ENCODE measurements around the gene GCN1.
"Not testable (repeated sequence)": the region's sequence is repeated elsewhere in the genome, so short reads cannot be mapped to it uniquely, and the experiment has no call there.

Gene GCN1

DNA sequence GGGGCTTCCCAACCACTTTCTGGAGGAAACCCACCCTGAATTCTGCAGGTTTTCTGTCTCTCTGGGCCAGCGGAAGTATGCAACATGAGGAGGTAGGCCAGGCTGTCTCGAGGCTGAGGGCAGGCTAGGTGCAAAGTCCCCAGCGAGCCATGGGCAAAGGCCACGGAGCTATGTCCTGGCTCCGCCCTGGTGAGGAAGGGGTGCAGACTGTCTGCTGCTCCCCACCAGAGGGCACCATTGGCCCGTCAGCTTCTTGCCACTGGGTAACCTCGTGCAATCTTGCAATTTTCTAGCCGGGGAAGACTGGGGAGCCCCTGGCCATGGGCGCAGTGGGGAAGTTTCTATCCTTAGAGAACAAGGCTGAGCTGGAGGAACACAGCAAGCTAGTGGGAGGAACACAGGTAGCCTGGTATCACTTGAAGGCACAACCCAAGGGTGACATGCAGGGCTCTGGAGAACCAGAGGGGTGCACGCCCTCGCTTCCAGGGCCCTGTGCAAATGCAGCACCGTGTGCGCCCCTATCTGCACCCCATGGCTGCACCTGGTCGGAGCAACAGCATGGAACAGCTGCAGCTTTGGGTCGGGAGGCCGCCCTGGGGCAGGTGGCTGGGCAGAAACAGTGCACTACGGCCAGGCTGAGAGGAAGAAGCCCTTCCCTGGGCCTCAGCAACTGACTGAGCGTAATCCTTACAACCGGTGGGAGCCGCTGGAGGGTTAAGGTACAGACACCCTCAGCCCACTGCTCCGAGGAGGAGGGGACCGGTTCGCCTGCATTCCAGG is 34.0 kb upstream of the GCN1 start:
- peak; percentile 70 for DNase-seq

DNA sequence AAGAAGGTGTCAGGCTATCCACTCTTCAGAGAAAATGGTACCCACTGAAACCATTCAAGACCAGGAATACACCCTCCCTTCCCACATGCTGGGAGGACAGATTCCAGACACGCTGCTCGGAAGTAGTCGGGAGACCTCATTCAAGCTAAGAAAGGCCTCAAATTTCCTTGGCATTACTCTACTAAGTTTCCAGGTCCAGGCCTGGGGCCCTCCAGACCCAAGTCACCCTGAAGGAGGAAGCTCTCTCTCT is 33.5 kb upstream of the GCN1 start:
- DNase-seq = no peak

DNA sequence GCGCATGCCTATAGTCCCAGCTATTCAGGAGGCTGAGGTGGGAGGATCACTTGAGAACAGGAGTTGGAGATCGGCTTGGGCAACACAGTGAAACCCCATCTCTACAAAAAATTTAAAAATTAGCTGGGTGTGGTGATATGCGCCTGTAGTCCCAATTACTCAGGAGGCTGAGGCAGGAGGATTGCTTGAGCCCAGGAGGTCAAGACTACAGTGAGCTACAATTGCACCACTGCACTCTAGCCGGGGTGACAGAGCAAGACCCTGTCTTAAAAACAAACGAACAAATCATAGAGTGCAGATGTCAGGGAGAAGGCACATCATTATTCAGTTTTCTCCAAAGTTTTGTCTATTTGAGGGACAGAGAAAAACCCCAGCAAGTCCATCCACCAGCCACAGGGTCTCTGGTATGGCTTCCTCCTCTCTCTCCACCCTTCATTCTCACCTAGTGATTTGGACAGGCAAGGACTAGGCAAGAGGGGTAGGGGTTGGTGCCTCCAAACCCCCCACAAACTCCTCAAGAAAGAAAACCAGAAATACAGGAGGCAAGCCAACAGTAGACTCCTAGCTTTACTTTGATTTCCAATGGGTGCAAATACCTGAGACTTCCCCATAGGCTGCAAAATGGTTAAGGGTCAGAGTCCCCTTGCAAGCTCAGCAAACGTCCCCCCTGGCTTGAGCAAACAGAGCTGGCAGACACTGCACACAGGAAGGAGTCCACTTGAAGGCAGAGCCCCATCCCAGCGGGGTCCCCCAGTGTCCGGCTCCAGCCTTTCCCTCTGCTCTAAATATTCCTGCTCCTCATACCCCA is 32.9 kb upstream of the GCN1 start:
- no peak for DNase-seq

DNA sequence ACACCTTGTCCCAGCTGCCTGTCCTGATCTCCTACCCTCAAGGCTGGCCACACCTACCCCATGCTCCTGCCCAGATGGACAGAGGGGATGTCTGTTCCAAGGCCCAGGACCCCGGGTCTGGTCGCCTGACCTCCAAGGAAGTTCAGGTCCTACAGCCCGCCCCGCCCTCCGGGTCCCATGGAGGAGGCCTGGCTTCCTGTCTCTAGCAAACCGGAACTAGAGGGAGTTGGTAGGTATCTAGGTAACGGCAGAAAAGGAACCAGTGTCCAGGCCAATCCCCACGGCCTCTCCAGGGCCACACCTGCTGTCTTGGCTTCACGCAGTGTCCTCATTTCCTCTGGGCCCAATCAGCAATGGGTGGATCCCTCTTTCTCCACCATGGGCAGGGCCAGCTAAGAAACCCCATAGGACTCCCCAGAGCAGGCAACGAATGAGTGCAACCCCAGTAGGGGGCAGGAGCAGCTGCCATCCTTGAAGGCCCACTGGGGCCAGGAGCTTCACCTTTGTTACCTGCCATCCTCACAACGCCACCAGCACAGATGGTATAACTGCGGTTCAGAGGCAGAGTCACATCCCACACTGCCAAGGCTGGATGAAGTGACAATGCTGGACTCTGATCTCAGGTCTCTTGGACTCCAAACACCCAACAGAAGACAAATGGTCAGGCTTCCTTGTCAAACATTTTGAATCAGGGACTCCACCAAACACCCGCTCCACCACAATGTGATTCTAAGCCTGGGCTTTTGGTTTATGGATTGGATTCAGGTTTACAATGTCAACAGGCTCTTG is 31.5 kb upstream of the GCN1 start:
- DNase-seq = no peak

DNA sequence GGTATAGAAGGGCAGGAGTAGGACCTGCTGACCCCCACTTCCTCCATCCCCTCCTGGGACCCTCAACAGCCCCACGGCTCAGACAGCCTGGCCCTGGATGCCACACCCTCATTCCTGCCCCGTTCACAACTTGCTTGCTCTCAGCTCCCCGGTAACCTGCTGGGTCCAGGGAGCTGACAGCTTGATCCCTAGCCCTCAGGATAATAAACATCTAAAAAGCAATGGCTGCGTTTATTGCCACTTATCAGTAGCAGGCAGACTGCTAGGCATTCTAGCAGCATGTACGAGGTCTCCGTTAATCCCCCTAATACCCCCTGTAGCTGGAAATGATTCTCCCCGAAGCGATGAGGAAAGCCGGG is 30.7 kb upstream of the GCN1 start:
- no peak for DNase-seq

DNA sequence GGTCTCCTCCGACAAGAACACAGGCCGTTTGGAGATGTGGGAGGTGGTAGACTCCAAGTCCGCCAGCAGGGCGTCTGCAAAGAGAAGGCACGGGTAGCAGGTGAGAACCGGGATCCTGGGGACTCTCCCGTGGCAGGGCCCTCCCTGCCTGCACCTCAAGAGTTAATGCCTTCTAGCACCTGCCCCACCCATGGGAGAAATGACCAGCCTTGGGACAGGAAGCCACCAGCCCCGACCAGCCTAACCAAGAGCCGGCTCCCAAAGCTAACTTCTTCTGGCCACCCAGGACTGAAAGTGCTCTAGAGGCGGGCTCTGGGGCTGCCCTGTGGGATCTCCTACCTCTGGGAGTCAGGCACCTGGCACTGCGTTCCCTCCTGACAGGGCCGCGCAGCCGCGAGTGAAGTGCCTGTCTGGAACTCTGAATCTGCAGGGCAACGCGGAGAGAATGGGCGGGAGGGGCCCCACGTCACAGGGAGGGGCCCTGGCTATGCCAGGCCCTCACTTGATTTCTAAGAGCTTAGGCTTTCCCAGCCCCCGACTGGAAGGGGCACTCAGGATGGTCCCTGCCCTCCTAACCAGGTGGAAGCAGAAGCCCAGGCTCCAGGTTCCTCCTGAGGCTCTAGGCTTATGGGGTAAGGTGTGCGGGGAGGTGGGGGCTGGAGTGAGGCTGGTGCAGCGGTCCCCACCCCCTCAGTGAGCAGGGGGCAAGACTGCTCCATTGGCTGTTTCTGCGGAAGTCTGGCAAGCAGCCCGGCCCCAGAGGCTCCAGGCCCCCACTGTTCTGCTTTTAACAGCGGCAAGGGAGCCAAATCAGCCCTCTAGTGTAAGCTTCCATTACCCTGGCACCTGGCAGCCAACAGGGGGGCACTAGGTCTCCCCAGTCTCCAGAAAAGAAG is 30.0 kb upstream of the GCN1 start:
- peak; percentile 96 for DNase-seq

DNA sequence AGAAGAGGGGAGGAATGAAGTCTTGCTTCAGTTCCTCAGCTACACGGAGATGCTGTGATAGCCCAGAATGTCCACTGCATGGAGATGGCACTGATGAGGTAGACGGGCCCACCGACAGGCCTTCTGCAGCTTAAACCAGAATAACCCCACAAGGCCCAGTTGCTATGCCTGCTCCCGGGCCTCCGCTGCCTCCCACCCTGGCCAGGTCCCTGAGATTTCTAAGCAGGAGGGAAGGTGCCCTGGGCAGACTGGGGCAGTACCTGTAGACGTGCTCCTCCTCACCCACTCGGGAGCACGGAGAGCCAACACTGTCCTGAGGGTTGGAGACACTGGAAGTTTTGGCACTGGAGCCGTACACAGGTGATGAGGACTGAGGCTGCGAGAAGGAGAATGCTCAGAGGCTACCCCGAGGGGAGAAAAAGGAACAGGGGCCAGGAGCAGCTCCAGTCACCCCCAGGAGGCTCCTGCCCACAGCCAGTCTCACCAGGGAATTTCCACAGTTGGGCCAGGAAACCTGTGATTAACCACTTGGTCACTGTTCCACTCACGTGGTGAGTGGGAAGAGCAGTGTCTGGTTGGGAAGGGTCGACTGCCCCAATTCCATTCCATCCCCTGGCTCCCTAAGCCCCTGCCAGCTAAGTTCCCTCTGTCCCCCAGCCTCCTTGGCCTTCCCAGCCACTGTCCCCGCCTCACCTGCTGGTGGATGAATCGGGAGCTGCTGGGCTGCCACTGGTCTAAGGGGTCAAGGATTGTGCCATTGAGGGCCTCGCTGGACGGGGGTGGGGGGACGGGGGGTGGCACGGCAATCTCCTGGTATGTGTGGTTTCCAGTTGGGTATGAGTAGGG is 29.2 kb upstream of the GCN1 start:
- no peak for DNase-seq

DNA sequence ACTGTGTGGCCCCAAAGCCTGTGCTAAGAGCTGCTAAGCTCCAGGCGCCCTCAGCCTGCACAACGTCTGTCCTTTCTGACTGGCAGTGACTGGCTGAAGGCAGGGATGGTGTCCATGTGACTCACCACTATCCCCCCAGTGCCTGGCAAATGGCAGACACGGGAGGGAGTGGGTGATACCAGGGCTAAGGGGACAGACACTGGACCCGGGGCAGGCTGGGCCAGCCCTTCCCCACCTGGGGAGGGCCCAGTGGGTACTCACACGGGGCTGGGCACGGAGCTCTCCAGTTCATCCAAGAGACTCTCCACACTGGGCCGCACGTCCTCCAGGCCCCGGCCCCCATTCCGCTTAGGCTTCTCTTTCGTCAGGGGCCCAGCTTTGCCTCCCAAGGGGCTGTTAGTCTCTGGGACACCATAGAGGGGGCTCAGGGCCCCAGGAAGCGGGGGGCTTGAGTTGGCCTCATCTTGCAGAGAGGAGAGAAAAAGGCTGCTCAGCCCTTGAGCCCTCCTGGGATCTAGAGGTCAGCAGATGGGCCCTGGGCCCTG is 27.8 kb upstream of the GCN1 start:
- DNase-seq = no peak

DNA sequence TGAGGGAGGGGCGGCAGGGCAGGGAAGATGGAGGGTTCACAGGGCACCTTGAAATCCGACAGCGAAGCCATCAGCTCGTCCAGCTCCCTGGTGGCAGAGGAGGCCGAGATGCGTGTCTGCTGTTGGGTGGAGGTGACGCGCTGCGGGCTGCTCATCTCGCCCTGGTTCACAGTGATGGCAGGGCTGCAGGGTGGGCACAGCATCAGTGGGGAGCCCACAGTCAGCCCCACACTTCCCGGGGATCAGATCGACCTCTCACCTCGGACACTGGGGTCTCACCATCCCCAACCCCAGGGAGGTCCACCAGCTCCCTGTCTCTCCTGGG is 27.0 kb upstream of the GCN1 start:
- DNase-seq = no peak

DNA sequence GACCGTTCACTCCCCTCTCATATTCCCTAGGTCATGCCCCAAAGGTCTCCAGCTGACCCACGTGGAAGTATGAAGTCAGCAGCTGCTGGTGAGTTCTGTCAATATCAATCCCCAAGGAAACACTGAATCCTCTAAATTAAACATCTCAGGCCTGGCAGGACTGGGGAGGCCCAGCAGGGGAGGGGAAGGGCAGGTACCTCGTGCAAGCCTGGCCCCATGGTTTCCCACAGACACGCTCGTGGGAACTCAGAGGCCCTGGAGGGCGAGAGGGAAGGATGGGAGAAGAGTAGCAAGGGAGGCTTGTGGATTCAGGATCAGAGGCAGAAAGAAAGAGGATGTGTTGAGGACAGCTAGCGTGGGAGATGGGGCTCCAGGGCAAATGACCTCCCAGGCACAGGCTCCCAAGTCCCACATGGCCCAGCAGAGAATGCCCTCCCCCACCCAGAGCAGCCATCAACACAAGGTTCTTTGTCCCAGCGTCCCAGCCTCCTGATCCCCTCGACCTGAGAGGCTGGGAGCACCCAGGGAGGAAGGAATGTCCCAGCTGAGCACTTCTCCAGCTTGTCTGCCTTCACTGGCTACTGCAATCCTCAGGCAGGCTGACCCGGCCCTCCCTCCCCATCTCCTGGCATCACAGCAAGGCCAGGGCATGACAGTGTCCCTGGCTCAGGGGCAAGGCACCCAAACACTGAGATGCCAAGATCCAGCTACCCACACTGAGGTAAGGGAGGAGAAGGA is 26.5 kb upstream of the GCN1 start:
- no peak for DNase-seq

DNA sequence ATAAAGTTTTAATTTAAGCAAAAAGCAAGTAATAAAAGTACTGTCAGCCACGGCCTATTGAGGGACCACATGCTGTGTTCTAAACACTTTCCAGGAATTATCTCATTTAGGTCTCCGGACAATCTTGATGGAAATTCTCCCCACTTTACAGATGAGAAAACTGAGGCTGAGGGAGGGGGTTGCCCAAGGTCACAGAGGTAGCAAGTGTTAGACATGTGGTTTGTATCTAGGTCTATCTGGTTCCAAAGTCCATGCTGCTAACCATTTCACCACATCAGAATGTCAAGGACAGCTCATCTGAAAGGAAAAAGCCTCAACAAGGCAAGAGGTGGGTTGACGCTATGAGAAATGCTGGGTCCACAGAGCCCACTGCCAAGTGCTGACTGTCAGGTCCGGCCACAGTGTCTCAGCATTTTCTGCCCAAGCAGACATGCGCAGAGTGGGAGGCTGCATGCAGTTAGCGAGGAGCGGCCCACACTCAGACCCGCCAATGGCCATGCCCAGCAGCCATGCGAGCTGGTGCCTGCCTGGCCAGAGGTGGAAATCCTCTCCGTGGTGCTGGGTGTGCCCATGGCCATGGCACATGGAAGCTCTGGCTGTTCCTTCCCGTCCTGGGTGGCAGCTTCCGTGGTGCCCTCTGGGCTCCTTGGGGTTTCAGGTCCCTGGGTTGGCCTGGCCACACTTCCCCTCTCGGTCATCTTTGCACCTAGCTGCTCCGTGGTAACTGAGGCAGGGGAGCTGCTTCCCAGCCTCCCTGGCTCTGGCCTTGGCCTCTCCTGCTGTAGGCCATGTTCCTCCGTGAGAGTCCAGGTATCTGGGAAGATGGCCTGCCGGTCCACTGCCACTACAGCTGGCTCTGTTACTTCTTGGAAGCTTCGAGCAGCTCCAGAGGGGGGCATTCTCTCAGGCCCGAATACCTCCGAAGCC is 24.4 kb upstream of the GCN1 start:
- no peak for DNase-seq

DNA sequence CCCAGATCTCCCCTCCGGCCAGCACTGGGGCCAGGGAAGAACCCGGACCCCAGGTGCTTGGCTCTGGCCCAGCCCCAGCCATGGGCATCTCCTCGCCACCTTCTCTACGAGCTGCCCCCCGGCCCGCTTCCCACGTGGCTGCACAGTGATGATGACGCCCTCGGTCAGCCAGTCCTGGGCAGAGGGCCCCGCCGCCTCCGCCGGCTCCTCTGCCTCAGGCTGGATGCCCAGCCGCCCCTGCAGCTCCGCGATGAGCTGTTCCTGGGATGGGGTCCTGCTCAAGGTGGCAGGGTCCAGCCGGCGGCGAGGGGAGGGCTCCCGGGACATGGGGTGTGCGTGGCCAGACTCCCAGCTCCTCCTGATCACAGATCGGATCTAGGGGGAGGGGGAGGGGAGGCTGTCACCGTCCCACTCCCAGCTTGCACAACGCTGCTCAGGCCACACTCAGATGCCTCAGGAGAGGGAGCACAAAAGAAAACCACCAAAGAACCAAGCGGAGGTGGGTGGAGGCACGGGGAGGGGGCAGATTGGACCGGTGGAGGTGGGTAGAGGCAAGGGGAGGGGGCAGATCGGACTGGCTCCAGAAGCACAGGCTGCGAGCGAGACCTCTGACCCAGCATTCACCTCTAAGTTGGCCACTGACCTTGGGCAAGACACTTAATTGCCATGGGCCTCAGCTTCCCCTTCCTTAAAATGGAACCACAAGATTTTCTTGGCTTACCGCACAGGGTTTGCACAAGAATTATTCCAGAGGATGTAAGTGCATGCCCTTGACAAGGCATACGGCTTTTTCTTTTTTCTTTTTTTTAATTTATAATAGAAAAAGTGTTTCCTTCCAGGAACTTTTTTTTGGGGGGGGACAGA is 22.5 kb upstream of the GCN1 start:
- no peak for DNase-seq

DNA sequence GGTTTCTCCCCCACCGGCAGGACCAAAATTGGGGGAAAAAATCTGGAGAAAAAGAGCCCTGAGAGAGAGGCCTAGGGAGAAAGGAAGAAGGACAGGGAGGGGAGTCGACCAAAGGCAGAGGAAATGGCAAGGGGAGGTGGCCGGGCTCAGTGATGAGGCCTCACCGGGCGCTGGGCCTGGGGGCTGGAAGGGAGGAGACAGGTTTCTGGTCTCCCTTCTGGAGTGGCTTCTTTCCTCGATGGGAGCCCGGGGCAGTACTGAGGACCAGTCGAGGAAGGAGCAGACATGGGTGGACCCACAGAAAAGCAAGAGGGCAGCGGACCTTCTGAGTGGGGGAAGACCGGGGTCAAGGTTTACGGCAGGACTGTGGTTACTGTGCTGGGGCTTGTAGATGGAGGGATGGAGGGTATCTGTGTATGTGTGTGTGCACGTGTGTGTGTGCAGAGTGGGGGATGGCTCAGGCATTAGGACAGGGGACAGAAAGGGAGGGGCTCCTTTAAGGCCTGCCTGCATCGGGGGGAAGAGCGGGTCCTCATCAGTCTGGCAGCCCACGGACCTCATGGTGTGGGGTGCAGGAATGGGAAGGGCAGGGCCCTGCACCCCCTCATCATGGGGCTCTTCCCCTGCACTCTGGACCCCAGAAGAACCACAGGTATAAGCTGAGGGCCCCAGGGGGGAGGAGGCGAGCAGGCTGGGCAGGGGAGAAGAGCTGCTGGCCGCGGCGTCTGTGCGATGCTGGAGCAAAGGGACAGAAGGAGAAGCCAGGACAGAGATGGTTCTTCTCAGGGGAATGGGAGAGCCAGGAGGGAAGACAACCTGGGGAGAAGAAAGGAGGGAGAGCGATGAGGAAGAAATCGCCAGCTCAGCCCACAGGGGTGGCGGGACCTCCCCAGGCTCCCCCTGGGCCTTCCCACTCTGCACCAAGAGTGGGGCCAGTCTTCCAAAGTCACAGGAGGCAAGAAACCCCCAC is 21.5 kb upstream of the GCN1 start:
- no peak for DNase-seq

DNA sequence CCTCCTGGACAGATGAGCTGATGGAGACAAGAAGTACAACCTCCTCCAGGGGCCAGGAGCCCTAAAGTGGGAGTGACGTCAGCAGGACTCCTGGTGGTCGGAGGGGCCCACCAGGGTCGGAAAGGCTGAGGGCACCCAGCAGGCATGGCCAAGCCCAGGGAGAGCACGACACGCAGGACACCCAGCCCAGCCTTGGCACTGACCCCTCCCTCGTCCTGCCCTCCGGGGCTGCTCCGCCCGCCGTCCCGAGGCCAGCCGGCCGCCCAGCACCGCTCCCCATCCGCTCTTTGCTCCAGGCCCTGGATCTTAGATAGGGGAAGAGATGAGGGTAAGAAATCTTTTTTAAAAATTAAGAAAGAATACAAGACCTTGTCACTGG is 20.8 kb upstream of the GCN1 start:
- no peak for DNase-seq

DNA sequence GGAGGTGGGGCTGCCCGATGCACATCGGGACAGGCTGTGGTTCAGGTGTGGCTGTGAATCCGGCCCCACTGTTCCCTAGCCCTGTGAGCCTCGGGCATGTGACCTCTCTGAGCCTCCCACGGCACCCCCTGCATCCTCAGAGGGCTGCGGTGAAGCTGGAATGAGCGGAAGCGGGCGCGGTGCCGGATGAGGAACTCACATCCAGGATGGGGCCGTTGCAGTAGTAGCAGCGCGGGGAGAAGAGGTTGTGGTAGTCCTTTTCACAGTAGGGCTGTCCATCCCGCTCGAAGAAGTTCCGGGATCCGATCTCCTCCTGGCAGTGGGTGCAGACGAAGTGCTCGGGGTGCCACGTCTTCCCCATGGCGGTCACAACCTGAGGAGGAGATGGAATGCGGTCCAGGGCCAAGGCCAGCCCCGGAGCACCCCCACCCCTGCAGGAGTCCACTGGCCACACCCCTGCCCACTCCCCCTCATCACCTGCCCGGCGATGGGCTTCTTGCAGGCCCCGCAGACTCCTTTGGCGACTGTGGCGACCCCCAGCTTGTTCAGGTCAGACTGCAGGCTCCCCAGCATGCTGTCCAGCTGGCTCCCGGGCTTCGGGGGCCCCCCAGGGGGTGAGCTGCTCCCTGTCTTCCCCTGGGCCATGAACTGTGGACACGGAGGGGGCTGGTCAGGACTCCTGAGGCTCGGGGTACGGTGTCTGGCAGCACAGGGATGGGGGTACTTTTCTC is 20.3 kb upstream of the GCN1 start:
- DNase-seq = no peak

DNA sequence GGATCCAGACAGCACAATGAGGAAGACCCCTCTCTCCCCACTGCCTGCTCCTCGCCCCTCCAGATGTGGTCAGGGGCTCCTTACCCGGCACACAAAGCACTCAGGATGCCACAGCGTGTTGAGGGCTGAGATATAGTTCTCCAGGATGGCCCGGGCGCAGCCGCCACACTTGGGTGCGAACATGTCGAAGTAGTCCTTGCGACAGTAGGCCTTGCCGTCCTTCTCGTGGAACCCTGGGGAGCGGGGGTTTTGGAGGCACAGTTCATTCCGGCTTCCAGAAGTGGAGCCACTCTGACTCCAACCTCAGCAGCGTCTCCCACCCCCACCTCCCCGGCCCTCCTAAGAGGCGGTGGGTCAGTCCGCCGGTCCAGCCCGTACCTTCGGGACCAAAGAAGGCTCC is 19.2 kb upstream of the GCN1 start:
- no peak for DNase-seq

DNA sequence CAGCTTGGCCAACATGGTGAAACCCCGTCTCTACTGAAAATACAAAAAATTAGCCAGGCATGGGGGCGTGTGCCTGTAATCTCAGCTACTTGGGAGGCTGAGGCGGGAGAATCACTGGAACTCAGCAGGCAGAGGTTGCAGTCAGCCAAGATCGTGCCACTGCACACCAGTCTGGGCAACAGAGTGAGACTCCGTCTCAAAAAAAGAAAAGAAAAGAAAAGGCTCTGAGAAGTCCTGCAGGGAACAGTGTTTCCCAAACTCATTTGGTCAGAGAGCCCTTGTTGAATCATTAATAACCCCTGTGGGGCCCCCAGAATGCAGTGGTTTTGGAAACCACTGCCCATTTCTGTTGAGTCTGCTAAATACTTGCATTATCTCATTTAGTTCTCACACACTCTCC is 18.7 kb upstream of the GCN1 start:
- DNase-seq = not testable (repeated sequence)
